ENCODE data around the gene GOLGA8A. TPM values are rescaled to one million over a fixed set of nuclear protein-coding genes. Genes with fewer than 3 reads are reported as not detected.

The GOLGA8A gene
- total RNA-seq, 1 experiment from 2014 or later: 37.2 TPM

- TF ChIP-seq REST (IDR thresholded peaks at IDR 0.05; ENCODE audit: low read depth): no peak
- no peak for TF ChIP-seq RAD21 (IDR thresholded peaks at IDR 0.05; ENCODE audit: low read depth)
- TF ChIP-seq SRF (IDR thresholded peaks at IDR 0.05; ENCODE audit: low read depth): no peak
- no peak for TF ChIP-seq SIN3A (IDR thresholded peaks at IDR 0.05; ENCODE audit: low read depth)
- no peak for TF ChIP-seq CTCF (IDR thresholded peaks at IDR 0.05 in 2 of 3, conservative IDR thresholded peaks at IDR 0.05 in 1 of 3; ENCODE audit: borderline replicate concordance in 1 of 3, insufficient read depth in 1 of 3, low read depth in 2 of 3, low read length in 2 of 3)
- TF ChIP-seq POLR2AphosphoS5 (IDR thresholded peaks at IDR 0.05; ENCODE audit: low read depth, low read length): no peak
- no peak for TF ChIP-seq FOSL1 (IDR thresholded peaks at IDR 0.05; ENCODE audit: low read depth)
These were observed 46.0 kb upstream of the GOLGA8A start (continued) for GRCh38 chr15:34483644-34484043.

- TF ChIP-seq SIN3A (IDR thresholded peaks at IDR 0.05; ENCODE audit: low read depth): no peak
- TF ChIP-seq POLR2AphosphoS5 (IDR thresholded peaks at IDR 0.05; ENCODE audit: low read depth, low read length): no peak
- TF ChIP-seq REST (IDR thresholded peaks at IDR 0.05; ENCODE audit: low read depth): no peak
- no peak for TF ChIP-seq ATF3 (IDR thresholded peaks at IDR 0.05)
- TF ChIP-seq FOSL1 (IDR thresholded peaks at IDR 0.05; ENCODE audit: low read depth): no peak
- TF ChIP-seq SRF (IDR thresholded peaks at IDR 0.05; ENCODE audit: low read depth): no peak
- Histone ChIP-seq H3K9me3 (ENCODE audit: control insufficient read depth in 1 of 2, insufficient read depth in 1 of 2, low read depth in 1 of 2, low read length in 2 of 2) (no peaks in the 10 kb centered on the region), H3K27ac (ENCODE audit: low read depth, low read length) (no peak overlapping the region), H2AFZ (ENCODE audit: low read depth, low read length, poor library complexity, severe bottlenecking) (peak overlapping the region; percentile 26), H3K9me2 (ENCODE audit: insufficient read depth) (no peaks in the 10 kb centered on the region), H3K27me3 (ENCODE audit: insufficient read depth, low read length) (peaks cover 21% of the 10 kb centered on the region; the same call in 1 of the 2 replicates), H3K79me2 (ENCODE audit: insufficient read depth, low read length) (no peaks in the 10 kb centered on the region), H3K4me1 (ENCODE audit: control insufficient read depth in 1 of 2, insufficient read depth in 2 of 2, low read length in 2 of 2) (no peaks in the 10 kb centered on the region), H4K20me1 (ENCODE audit: insufficient read depth) (no peaks in the 10 kb centered on the region), H3K4me3 (replicated peaks in 1 of 2; ENCODE audit: low read depth in 1 of 2, low read length in 2 of 2) (no peak overlapping the region), H3K9ac (ENCODE audit: low read length) (no peak overlapping the region), H3K4me2 (ENCODE audit: low read length) (no peak overlapping the region), H3K36me3 (ENCODE audit: control insufficient read depth in 1 of 2, insufficient read depth in 2 of 2, low read length in 2 of 2) (no peaks in the 10 kb centered on the region)
- no TSS peak for BruUV-seq (replicated peaks)
- no peak for DNase-seq (ENCODE audit: low read depth, low spot score)
- CTCF ChIA-PET: no interaction called here
- RAD21 ChIA-PET (ENCODE audit: low non-redundant PET in 1 of 2, low total read pairs in 2 of 2, uncharacterized antibody in 2 of 2, unreplicated experiment in 2 of 2): no interaction called here
- POLR2A ChIA-PET: no interaction called here
- ATAC-seq: no peak
- intact Hi-C loops (cut with micrococcal nuclease): no loop called here
These were observed 43.8 kb upstream of the GOLGA8A start for GRCh38 chr15:34481370-34481769.
